ENCODE data around the gene CFAP77.

The CFAP77 gene

GRCh38 chr9:132531195-132531594 is 121.2 kb downstream of the CFAP77 start:
- H3K27me3 ChIP-seq (ENCODE audit: insufficient read depth, insufficient read length) = peaks cover 4% of the 10 kb centered on the region
- no peak overlapping the region for H3K9ac ChIP-seq (ENCODE audit: insufficient read length, low read depth)
- peaks cover 15% of the 10 kb centered on the region for H3K9me3 ChIP-seq (ENCODE audit: insufficient read depth, low read length)
- H3K4me3 ChIP-seq (ENCODE audit: insufficient read length, low read depth) = no peak overlapping the region
- no peaks in the 10 kb centered on the region for H3K36me3 ChIP-seq (ENCODE audit: insufficient read depth, insufficient read length, low read length)
- TF ChIP-seq ZNF274 (IDR thresholded peaks at IDR 0.05; ENCODE audit: low read depth, low read length) (no peak), YY1 (IDR thresholded peaks at IDR 0.05; ENCODE audit: insufficient read depth, insufficient read length) (no peak), SUZ12 (IDR thresholded peaks at IDR 0.05; ENCODE audit: extremely low read depth, insufficient read depth, insufficient read length) (no peak)
- H3K4me1 ChIP-seq (ENCODE audit: insufficient read depth, insufficient read length) = peaks cover 5% of the 10 kb centered on the region
- no peak for DNase-seq (ENCODE audit: low read depth, low spot score)

- H3K9ac ChIP-seq (ENCODE audit: insufficient read length, low read depth) = no peak overlapping the region
- H3K27me3 ChIP-seq (ENCODE audit: insufficient read depth, insufficient read length) = peaks cover 4% of the 10 kb centered on the region
- peaks cover 15% of the 10 kb centered on the region for H3K9me3 ChIP-seq (ENCODE audit: insufficient read depth, low read length)
- TF ChIP-seq ZNF274 (IDR thresholded peaks at IDR 0.05; ENCODE audit: low read depth, low read length) (no peak), YY1 (IDR thresholded peaks at IDR 0.05; ENCODE audit: insufficient read depth, insufficient read length) (no peak), SUZ12 (IDR thresholded peaks at IDR 0.05; ENCODE audit: extremely low read depth, insufficient read depth, insufficient read length) (no peak)
- H3K36me3 ChIP-seq (ENCODE audit: insufficient read depth, insufficient read length, low read length) = no peaks in the 10 kb centered on the region
- peaks cover 5% of the 10 kb centered on the region for H3K4me1 ChIP-seq (ENCODE audit: insufficient read depth, insufficient read length)
- no peak overlapping the region for H3K4me3 ChIP-seq (ENCODE audit: insufficient read length, low read depth)
- DNase-seq (ENCODE audit: low read depth, low spot score) = no peak
These were observed 121.9 kb downstream of the CFAP77 start for GRCh38 chr9:132531710-132532570.

GRCh38 chr9:132534832-132535231 is 124.8 kb downstream of the CFAP77 start:
- no peak for DNase-seq (ENCODE audit: low read depth, low spot score)
- Histone ChIP-seq H3K36me3 (ENCODE audit: insufficient read depth, insufficient read length, low read length) (no peaks in the 10 kb centered on the region), H3K4me3 (ENCODE audit: insufficient read length, low read depth) (no peak overlapping the region), H3K9ac (ENCODE audit: insufficient read length, low read depth) (no peak overlapping the region), H3K27me3 (ENCODE audit: insufficient read depth, insufficient read length) (peaks cover 4% of the 10 kb centered on the region), H3K4me1 (ENCODE audit: insufficient read depth, insufficient read length) (peaks cover 10% of the 10 kb centered on the region), H3K9me3 (ENCODE audit: insufficient read depth, low read length) (peaks cover 15% of the 10 kb centered on the region)
- TF ChIP-seq YY1 (IDR thresholded peaks at IDR 0.05; ENCODE audit: insufficient read depth, insufficient read length) (no peak), SUZ12 (IDR thresholded peaks at IDR 0.05; ENCODE audit: extremely low read depth, insufficient read depth, insufficient read length) (no peak), ZNF274 (IDR thresholded peaks at IDR 0.05; ENCODE audit: low read depth, low read length) (no peak)

GRCh38 chr9:132536124-132536523 is 126.1 kb downstream of the CFAP77 start:
- Histone ChIP-seq H3K9me3 (ENCODE audit: insufficient read depth, low read length) (peaks cover 15% of the 10 kb centered on the region), H3K4me1 (ENCODE audit: insufficient read depth, insufficient read length) (peaks cover 12% of the 10 kb centered on the region), H3K27me3 (ENCODE audit: insufficient read depth, insufficient read length) (peaks cover 4% of the 10 kb centered on the region), H3K4me3 (ENCODE audit: insufficient read length, low read depth) (no peak overlapping the region), H3K9ac (ENCODE audit: insufficient read length, low read depth) (no peak overlapping the region), H3K36me3 (ENCODE audit: insufficient read depth, insufficient read length, low read length) (no peaks in the 10 kb centered on the region)
- no peak for DNase-seq (ENCODE audit: low read depth, low spot score)
- TF ChIP-seq ZNF274 (IDR thresholded peaks at IDR 0.05; ENCODE audit: low read depth, low read length) (no peak), SUZ12 (IDR thresholded peaks at IDR 0.05; ENCODE audit: extremely low read depth, insufficient read depth, insufficient read length) (no peak), YY1 (IDR thresholded peaks at IDR 0.05; ENCODE audit: insufficient read depth, insufficient read length) (no peak)

- H3K9me3 ChIP-seq (ENCODE audit: insufficient read depth, low read length) = peaks cover 15% of the 10 kb centered on the region
- DNase-seq (ENCODE audit: low read depth, low spot score) = no peak
- TF ChIP-seq YY1 (IDR thresholded peaks at IDR 0.05; ENCODE audit: insufficient read depth, insufficient read length) (no peak), SUZ12 (IDR thresholded peaks at IDR 0.05; ENCODE audit: extremely low read depth, insufficient read depth, insufficient read length) (no peak), ZNF274 (IDR thresholded peaks at IDR 0.05; ENCODE audit: low read depth, low read length) (no peak)
- no peaks in the 10 kb centered on the region for H3K36me3 ChIP-seq (ENCODE audit: insufficient read depth, insufficient read length, low read length)
- H3K27me3 ChIP-seq (ENCODE audit: insufficient read depth, insufficient read length) = peaks cover 2% of the 10 kb centered on the region
- peaks cover 14% of the 10 kb centered on the region for H3K4me1 ChIP-seq (ENCODE audit: insufficient read depth, insufficient read length)
- no peak overlapping the region for H3K9ac ChIP-seq (ENCODE audit: insufficient read length, low read depth)
- H3K4me3 ChIP-seq (ENCODE audit: insufficient read length, low read depth) = no peak overlapping the region
These were observed 127.3 kb downstream of the CFAP77 start for GRCh38 chr9:132537352-132537751.

- Histone ChIP-seq H3K4me3 (ENCODE audit: insufficient read length, low read depth) (no peak overlapping the region), H3K9ac (ENCODE audit: insufficient read length, low read depth) (no peak overlapping the region), H3K9me3 (ENCODE audit: insufficient read depth, low read length) (peaks cover 15% of the 10 kb centered on the region), H3K4me1 (ENCODE audit: insufficient read depth, insufficient read length) (peaks cover 15% of the 10 kb centered on the region), H3K36me3 (ENCODE audit: insufficient read depth, insufficient read length, low read length) (no peaks in the 10 kb centered on the region), H3K27me3 (ENCODE audit: insufficient read depth, insufficient read length) (no peaks in the 10 kb centered on the region)
- TF ChIP-seq SUZ12 (IDR thresholded peaks at IDR 0.05; ENCODE audit: extremely low read depth, insufficient read depth, insufficient read length) = no peak
- DNase-seq (ENCODE audit: low read depth, low spot score) = no peak
These were observed 128.1 kb downstream of the CFAP77 start for GRCh38 chr9:132538071-132538470.

- Histone ChIP-seq H3K9me3 (ENCODE audit: insufficient read depth, low read length) (peaks cover 11% of the 10 kb centered on the region), H3K9ac (ENCODE audit: insufficient read length, low read depth) (no peak overlapping the region), H3K27me3 (ENCODE audit: insufficient read depth, insufficient read length) (no peaks in the 10 kb centered on the region), H3K4me3 (ENCODE audit: insufficient read length, low read depth) (no peak overlapping the region), H3K4me1 (ENCODE audit: insufficient read depth, insufficient read length) (peaks cover 17% of the 10 kb centered on the region), H3K36me3 (ENCODE audit: insufficient read depth, insufficient read length, low read length) (no peaks in the 10 kb centered on the region)
- no peak for DNase-seq (ENCODE audit: low read depth, low spot score)
- no peak for TF ChIP-seq YY1 (IDR thresholded peaks at IDR 0.05; ENCODE audit: insufficient read depth, insufficient read length)
- TF ChIP-seq ZNF274 (IDR thresholded peaks at IDR 0.05; ENCODE audit: low read depth, low read length) = no peak
- TF ChIP-seq SUZ12 (IDR thresholded peaks at IDR 0.05; ENCODE audit: extremely low read depth, insufficient read depth, insufficient read length) = no peak
These were observed 129.1 kb downstream of the CFAP77 start for GRCh38 chr9:132539096-132539495.

Measured in NT2/D1 (cell line).